B cell (primary cell): ENCODE measurements around the gene KRTAP4-11.

Experiments used
- EZH2 ChIP-seq: IDR thresholded peaks from 2 replicates; pipeline ENCODE4 v1.6.1; 2012; ENCODE audit warnings: borderline replicate concordance, low read depth, mild to moderate bottlenecking, moderate library complexity, low read length; ENCODE audit not compliant: insufficient read depth, poor library complexity, severe bottlenecking
- TF ChIP-seq, protein P1 (sequence below): fragments of 200-600 bp; IDR thresholded peaks from one replicate; pipeline ENCODE4 v1.8.0; 2022; ENCODE audit warnings: antibody characterized with exemption, mild to moderate bottlenecking

GRCh38 chr17:41116297-41116696 lies 1.9 kb downstream of the KRTAP4-11 start:
- TF ChIP-seq, protein P1, sequence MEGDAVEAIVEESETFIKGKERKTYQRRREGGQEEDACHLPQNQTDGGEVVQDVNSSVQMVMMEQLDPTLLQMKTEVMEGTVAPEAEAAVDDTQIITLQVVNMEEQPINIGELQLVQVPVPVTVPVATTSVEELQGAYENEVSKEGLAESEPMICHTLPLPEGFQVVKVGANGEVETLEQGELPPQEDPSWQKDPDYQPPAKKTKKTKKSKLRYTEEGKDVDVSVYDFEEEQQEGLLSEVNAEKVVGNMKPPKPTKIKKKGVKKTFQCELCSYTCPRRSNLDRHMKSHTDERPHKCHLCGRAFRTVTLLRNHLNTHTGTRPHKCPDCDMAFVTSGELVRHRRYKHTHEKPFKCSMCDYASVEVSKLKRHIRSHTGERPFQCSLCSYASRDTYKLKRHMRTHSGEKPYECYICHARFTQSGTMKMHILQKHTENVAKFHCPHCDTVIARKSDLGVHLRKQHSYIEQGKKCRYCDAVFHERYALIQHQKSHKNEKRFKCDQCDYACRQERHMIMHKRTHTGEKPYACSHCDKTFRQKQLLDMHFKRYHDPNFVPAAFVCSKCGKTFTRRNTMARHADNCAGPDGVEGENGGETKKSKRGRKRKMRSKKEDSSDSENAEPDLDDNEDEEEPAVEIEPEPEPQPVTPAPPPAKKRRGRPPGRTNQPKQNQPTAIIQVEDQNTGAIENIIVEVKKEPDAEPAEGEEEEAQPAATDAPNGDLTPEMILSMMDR: no peak
- TF ChIP-seq EZH2: no peak
